Endothelial cell of umbilical vein (primary cell): Measurements from ENCODE around the gene CENPU. TPM values are rescaled to one million over a fixed set of nuclear protein-coding genes. Genes with fewer than 3 reads are reported as not detected.

Experiments used
- BruUV-seq: library from RNA; stranded (reverse); fragments of 400-500 nt; replicated peaks from 2 replicates; lab custom pipeline; 2021; lab: Mats Ljungman, UMichigan
- CTCF ChIA-PET: fragments of 300-600, 350-600 bp; sonication (Branson Sonifier 250); formaldehyde crosslinking; loops from one replicate; lab custom pipeline; 2021; ENCODE audit warnings: antibody characterized with exemption, inconsistent platforms; lab: Charles Lee
- POLR2A ChIA-PET: fragments of 300-600, 350-600 bp; sonication (Branson Sonifier 250); formaldehyde crosslinking; loops from one replicate; lab custom pipeline; 2021; ENCODE audit warnings: antibody characterized with exemption, inconsistent platforms; lab: Charles Lee
- DNase-seq: peaks from one replicate; pipeline ENCODE4 v3.0.0-alpha.2; 2011; ENCODE audit warnings: low read depth, low spot score
- FAIRE-seq: peaks from 2 replicates; lab custom pipeline; 2011; peaks lifted over from hg19 to GRCh38; lab: Jason Lieb, UNC
- H2AFZ ChIP-seq: 2 replicates; pipeline ENCODE4 v1.6.0; 2012; ENCODE audit warnings: low read depth, low read length, control low read depth, inconsistent platforms
- H3K27ac ChIP-seq: 2 replicates; pipeline ENCODE4 v1.5.1; 2011; ENCODE audit warnings: low read depth, mild to moderate bottlenecking, control low read depth, low read length, moderate library complexity; ENCODE audit not compliant: insufficient read depth
- H3K27me3 ChIP-seq, 2 experiments: 2 replicates each; pipeline versions ENCODE4 v1.6.0 to v1.6.1; 2011; ENCODE audit warnings: low read length in 2 of 2, mixed read lengths in 1 of 2; ENCODE audit not compliant: control insufficient read depth in 2 of 2, insufficient read depth in 2 of 2
- H3K36me3 ChIP-seq, 2 experiments: 2 replicates in 1 of 2; 3 replicates in 1 of 2; pipeline ENCODE4 v1.5.1; 2011; ENCODE audit warnings: low read length in 2 of 2, mild to moderate bottlenecking in 1 of 2, moderate library complexity in 1 of 2; ENCODE audit not compliant: control insufficient read depth in 2 of 2, insufficient read depth in 2 of 2; ENCODE audit errors: extremely low read depth in 1 of 2
- H3K4me1 ChIP-seq: 3 replicates; pipeline ENCODE4 v1.5.1; 2011; ENCODE audit warnings: mild to moderate bottlenecking, low read length; ENCODE audit not compliant: control insufficient read depth, insufficient read depth; ENCODE audit errors: extremely low read depth
- H3K4me2 ChIP-seq: 2 replicates; pipeline ENCODE4 v1.6.1; 2011; ENCODE audit warnings: low read length, control low read depth, mixed read lengths; ENCODE audit not compliant: insufficient read depth
- H3K4me3 ChIP-seq, 3 experiments: fragments of 200-600 bp in 1 of 3; sonication (generic), shearing (Covaris generic) in 1 of 3; replicated peaks in 1 of 3; 2 replicates each; pipeline ENCODE4 v1.5.1; 2011 to 2016; ENCODE audit warnings: control low read depth in 3 of 3, low read length in 3 of 3, mild to moderate bottlenecking in 2 of 3, inconsistent platforms in 1 of 3, low read depth in 1 of 3, moderate library complexity in 1 of 3; ENCODE audit not compliant: insufficient read depth in 1 of 3
- H3K79me2 ChIP-seq: 2 replicates; pipeline ENCODE4 v1.6.0; 2012; ENCODE audit warnings: low read length, inconsistent platforms; ENCODE audit not compliant: control insufficient read depth, insufficient read depth
- H3K9ac ChIP-seq: replicated peaks from 2 replicates; pipeline ENCODE3; 2011; ENCODE audit warnings: low read length, control low read depth; ENCODE audit not compliant: insufficient read depth; ENCODE audit errors: extremely low read depth
- H3K9me1 ChIP-seq: replicated peaks from 3 replicates; pipeline ENCODE4 v1.6.0; 2011; ENCODE audit warnings: mild to moderate bottlenecking, low read length; ENCODE audit not compliant: control insufficient read depth, insufficient read depth; ENCODE audit errors: extremely low read depth
- H3K9me3 ChIP-seq: replicated peaks from 2 replicates; pipeline ENCODE4 v1.5.1; 2012; ENCODE audit warnings: low read length, inconsistent platforms; ENCODE audit not compliant: control insufficient read depth, insufficient read depth
- H4K20me1 ChIP-seq: replicated peaks from 2 replicates; pipeline ENCODE3; 2011; ENCODE audit warnings: mild to moderate bottlenecking, low read length; ENCODE audit not compliant: control insufficient read depth, insufficient read depth; ENCODE audit errors: extremely low read depth
- EZH2 ChIP-seq: IDR thresholded peaks from 2 replicates; pipeline ENCODE4 v1.6.1; 2012; ENCODE audit warnings: borderline replicate concordance, low read depth, mild to moderate bottlenecking, moderate library complexity, low read length, inconsistent platforms; ENCODE audit not compliant: severe bottlenecking
- FOS ChIP-seq: IDR thresholded peaks from 2 replicates; pipeline ENCODE4 v1.6.1; 2011; ENCODE audit warnings: mild to moderate bottlenecking, low read length, moderate library complexity, borderline replicate concordance; ENCODE audit not compliant: insufficient read depth
- GATA2 ChIP-seq: IDR thresholded peaks from 2 replicates; pipeline ENCODE4 v1.7.0; 2011; ENCODE audit warnings: low read depth, mild to moderate bottlenecking, moderate library complexity, mixed read lengths, low read length; ENCODE audit not compliant: insufficient read length, insufficient read depth
- JUN ChIP-seq: IDR thresholded peaks from 2 replicates; pipeline ENCODE4 v1.6.1; 2011; ENCODE audit warnings: borderline replicate concordance, low read depth; ENCODE audit not compliant: insufficient read length, insufficient read depth
- MYC ChIP-seq: IDR thresholded peaks from one replicate; pipeline ENCODE4 v1.6.1; 2011; ENCODE audit warnings: mild to moderate bottlenecking, low read depth, low read length
- POLR2A ChIP-seq: IDR thresholded peaks from 2 replicates; pipeline ENCODE4 v1.6.1; 2012; ENCODE audit warnings: low read depth, mild to moderate bottlenecking, control low read depth, low read length
- POLR2AphosphoS5 ChIP-seq: IDR thresholded peaks from 2 replicates; pipeline ENCODE4 v1.6.1; 2012; ENCODE audit warnings: low read depth, mild to moderate bottlenecking, control low read depth, low read length, moderate library complexity; ENCODE audit not compliant: insufficient read depth
- dilution Hi-C: fragments of 300-500 bp; cut with MboI; formaldehyde crosslinking; loops from one replicate; pipeline ENCODE4 v1.15.0; 2019; ENCODE audit warnings: low sequenced_read_pairs; ENCODE audit not compliant: extremely low pct_ligation_motif_present
- intact Hi-C: fragments of 100-400 bp; cut with micrococcal nuclease; formaldehyde crosslinking; loops from one replicate; pipeline ENCODE4 v1.10.0; 2022
- polyA plus RNA-seq, 4 experiments: library from polyadenylated mRNA; depleted of rRNA in 3 of 4; stranded (reverse) in 3 of 4; unstranded in 1 of 4; fragments of >200 nt; gene quantifications; 2 replicates each; pipeline versions ENCODE4 v1.2.1 to v1.2.3, GENCODE V29; 2011 to 2012; ENCODE audit warnings: missing spikeins in 1 of 4
- total RNA-seq: library from RNA; stranded (reverse); gene quantifications from 2 replicates; pipeline ENCODE4 v1.2.3, GENCODE V29; 2021
- TF ChIP-seq, protein P1 (sequence below), 2 donors: IDR thresholded peaks; 1 replicate in 1 of 2; 2 replicates in 1 of 2; pipeline ENCODE4 v1.5.1; 2011; ENCODE audit warnings: low read length in 2 of 2, mild to moderate bottlenecking in 2 of 2, moderate library complexity in 2 of 2, control low read depth in 1 of 2, inconsistent platforms in 1 of 2, low read depth in 1 of 2; ENCODE audit not compliant: insufficient read depth in 1 of 2; ENCODE audit errors: extremely low read depth in 1 of 2
- TF ChIP-seq, protein P2 (sequence below): IDR thresholded peaks from 2 replicates; pipeline ENCODE4 v1.6.1; 2011; ENCODE audit not compliant: insufficient read depth, insufficient read length

The CENPU gene
- total and polyA plus RNA-seq, 2 donors (not counting 3 experiments of a cell fraction or from before 2014, with no cell fraction given) = 7.0 to 37.9 TPM

DNA sequence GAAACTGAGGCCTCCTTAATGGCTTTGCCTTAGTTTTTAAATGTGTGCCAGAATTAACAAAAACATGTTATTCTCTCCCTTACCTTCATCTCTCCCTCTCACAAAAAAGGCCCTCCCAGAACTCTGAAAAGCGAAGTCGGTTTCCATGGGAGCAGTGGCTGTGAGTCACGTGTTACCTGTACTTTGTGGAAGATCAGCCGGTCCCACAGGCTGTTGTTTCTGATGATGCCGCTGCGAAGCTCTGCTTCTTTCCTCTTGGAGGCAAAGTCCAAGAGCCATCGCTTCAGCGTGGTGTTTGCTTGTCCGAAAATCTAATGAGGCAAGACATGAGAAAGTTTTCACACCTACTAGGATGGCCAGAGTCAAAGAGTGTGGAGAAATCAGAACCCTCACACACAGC lies 32.5 kb upstream of the CENPU start:
- TF ChIP-seq, protein P1, sequence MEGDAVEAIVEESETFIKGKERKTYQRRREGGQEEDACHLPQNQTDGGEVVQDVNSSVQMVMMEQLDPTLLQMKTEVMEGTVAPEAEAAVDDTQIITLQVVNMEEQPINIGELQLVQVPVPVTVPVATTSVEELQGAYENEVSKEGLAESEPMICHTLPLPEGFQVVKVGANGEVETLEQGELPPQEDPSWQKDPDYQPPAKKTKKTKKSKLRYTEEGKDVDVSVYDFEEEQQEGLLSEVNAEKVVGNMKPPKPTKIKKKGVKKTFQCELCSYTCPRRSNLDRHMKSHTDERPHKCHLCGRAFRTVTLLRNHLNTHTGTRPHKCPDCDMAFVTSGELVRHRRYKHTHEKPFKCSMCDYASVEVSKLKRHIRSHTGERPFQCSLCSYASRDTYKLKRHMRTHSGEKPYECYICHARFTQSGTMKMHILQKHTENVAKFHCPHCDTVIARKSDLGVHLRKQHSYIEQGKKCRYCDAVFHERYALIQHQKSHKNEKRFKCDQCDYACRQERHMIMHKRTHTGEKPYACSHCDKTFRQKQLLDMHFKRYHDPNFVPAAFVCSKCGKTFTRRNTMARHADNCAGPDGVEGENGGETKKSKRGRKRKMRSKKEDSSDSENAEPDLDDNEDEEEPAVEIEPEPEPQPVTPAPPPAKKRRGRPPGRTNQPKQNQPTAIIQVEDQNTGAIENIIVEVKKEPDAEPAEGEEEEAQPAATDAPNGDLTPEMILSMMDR (IDR thresholded peaks at IDR 0.05; ENCODE audit: extremely low read depth in 1 of 2, insufficient read depth in 1 of 2, low read depth in 1 of 2, low read length in 2 of 2) = no peak
- TF ChIP-seq, protein P2, sequence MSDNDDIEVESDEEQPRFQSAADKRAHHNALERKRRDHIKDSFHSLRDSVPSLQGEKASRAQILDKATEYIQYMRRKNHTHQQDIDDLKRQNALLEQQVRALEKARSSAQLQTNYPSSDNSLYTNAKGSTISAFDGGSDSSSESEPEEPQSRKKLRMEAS = no peak
- TF ChIP-seq FOS = no peak
- TF ChIP-seq GATA2 = no peak
- no peak for TF ChIP-seq POLR2AphosphoS5
- no peak for TF ChIP-seq MYC
- TF ChIP-seq JUN = no peak
- no peak for TF ChIP-seq POLR2A
- no peak for TF ChIP-seq EZH2
- no peaks in the 10 kb centered on the region for H4K20me1 ChIP-seq
- intact Hi-C loops = no loop called here
- H2AFZ ChIP-seq = no peak overlapping the region
- DNase-seq (no peak), FAIRE-seq (no peak)
- no peak overlapping the region for H3K4me3 ChIP-seq
- H3K27me3 ChIP-seq = no peaks in the 10 kb centered on the region
- BruUV-seq = no TSS peak
- dilution Hi-C loops = no loop called here
- no peaks in the 10 kb centered on the region for H3K79me2 ChIP-seq
- CTCF ChIA-PET = no interaction called here
- no peak overlapping the region for H3K9ac ChIP-seq
- H3K27ac ChIP-seq = no peak overlapping the region
- no peaks in the 10 kb centered on the region for H3K9me3 ChIP-seq
- no peaks in the 10 kb centered on the region for H3K4me1 ChIP-seq
- peaks cover 0 to 2% of the 10 kb centered on the region in 2 experiments for H3K36me3 ChIP-seq
- H3K9me1 ChIP-seq = no peaks in the 10 kb centered on the region
- no peak overlapping the region for H3K4me2 ChIP-seq
- POLR2A ChIA-PET = no interaction called here
